Measurements from ENCODE around the gene ATXN1.

Gene ATXN1

GRCh38 chr6:16656451-16656850, 104.8 kb downstream of the ATXN1 start:
- TF ChIP-seq CTCF (conservative IDR thresholded peaks at IDR 0.05; ENCODE audit: low read depth, low read length) = no peak
- DNase-seq (ENCODE audit: low read depth) = no peak
- no peak overlapping the region for H3K4me3 ChIP-seq (ENCODE audit: low read length)

- no peak for DNase-seq (ENCODE audit: low read depth)
- TF ChIP-seq CTCF (conservative IDR thresholded peaks at IDR 0.05; ENCODE audit: low read depth, low read length) = no peak
- H3K4me3 ChIP-seq (ENCODE audit: low read length) = no peak overlapping the region
These were observed 106.6 kb downstream of the ATXN1 start for GRCh38 chr6:16654701-16655100.

GRCh38 chr6:16653226-16653625, 108.0 kb downstream of the ATXN1 start:
- no peak for TF ChIP-seq CTCF (conservative IDR thresholded peaks at IDR 0.05; ENCODE audit: low read depth, low read length)
- H3K4me3 ChIP-seq (ENCODE audit: low read length) = no peak overlapping the region
- no peak for DNase-seq (ENCODE audit: low read depth)

GRCh38 chr6:16651871-16652270, 109.4 kb downstream of the ATXN1 start:
- no peak overlapping the region for H3K4me3 ChIP-seq (ENCODE audit: low read length)
- no peak for TF ChIP-seq CTCF (conservative IDR thresholded peaks at IDR 0.05; ENCODE audit: low read depth, low read length)
- no peak for DNase-seq (ENCODE audit: low read depth)

- DNase-seq (ENCODE audit: low read depth) = no peak
These were observed 111.4 kb downstream of the ATXN1 start for GRCh38 chr6:16649890-16650289.

GRCh38 chr6:16649241-16649640, 112.0 kb downstream of the ATXN1 start:
- no peak for TF ChIP-seq CTCF (conservative IDR thresholded peaks at IDR 0.05; ENCODE audit: low read depth, low read length)
- no peak overlapping the region for H3K4me3 ChIP-seq (ENCODE audit: low read length)
- DNase-seq (ENCODE audit: low read depth) = no peak

More at GRCh38 chr6:16649890-16650289, 111.4 kb downstream of the ATXN1 start:
- H3K4me3 ChIP-seq (ENCODE audit: low read length) = no peak overlapping the region
- no peak for TF ChIP-seq CTCF (conservative IDR thresholded peaks at IDR 0.05; ENCODE audit: low read depth, low read length)

- H3K4me3 ChIP-seq (ENCODE audit: low read length) = no peak overlapping the region
- DNase-seq (ENCODE audit: low read depth) = no peak
- no peak for TF ChIP-seq CTCF (conservative IDR thresholded peaks at IDR 0.05; ENCODE audit: low read depth, low read length)
These were observed 113.3 kb downstream of the ATXN1 start for GRCh38 chr6:16648003-16648402.
